HG02642 (cell line): ENCODE results near the gene STIM2.
"Not testable (repeated sequence)": the region's sequence is repeated elsewhere in the genome, so short reads cannot be mapped to it uniquely, and the experiment has no call there.

Experiments used
- ATAC-seq: cut with Tn5 transposase; IDR thresholded peaks from one replicate; pipeline ENCODE4 v1.9.1; 2021; ENCODE audit warnings: mild to moderate bottlenecking; ENCODE audit not compliant: unreplicated experiment, poor library complexity

Gene STIM2

GRCh38 chr4:26894881-26895280, 34.2 kb downstream of the STIM2 start:
- not testable (repeated sequence) for ATAC-seq

GRCh38 chr4:26896636-26897035, 36.0 kb downstream of the STIM2 start:
- ATAC-seq = no peak

- ATAC-seq = no peak
Observed at GRCh38 chr4:26899991-26900390, 39.4 kb downstream of the STIM2 start.

GRCh38 chr4:26900765-26901164, 40.1 kb downstream of the STIM2 start:
- no peak for ATAC-seq

DNA sequence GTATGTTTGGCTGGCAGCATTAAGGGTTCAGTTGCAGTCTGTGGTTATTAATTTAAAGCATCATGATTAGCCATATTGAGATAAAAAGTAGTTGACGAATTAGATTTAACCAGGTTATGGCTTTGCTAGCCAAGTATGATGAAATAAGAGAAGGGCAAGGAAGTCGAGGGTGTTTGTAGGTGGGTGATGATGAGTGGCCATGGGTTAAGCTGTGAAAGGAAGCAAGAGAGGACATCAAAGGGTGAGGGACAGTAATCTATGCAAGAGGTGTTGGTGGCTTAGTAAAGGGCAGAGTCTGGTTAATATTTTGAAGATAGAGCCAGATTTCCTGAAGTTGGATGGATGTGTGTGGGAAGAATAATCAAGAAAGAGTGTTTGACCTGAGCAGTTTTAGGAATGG, 44.5 kb downstream of the STIM2 start:
- no peak for ATAC-seq

GRCh38 chr4:26907731-26908599, 47.3 kb downstream of the STIM2 start:
- ATAC-seq = no peak

- ATAC-seq = no peak
Observed at GRCh38 chr4:26909369-26909768, 48.7 kb downstream of the STIM2 start.

DNA sequence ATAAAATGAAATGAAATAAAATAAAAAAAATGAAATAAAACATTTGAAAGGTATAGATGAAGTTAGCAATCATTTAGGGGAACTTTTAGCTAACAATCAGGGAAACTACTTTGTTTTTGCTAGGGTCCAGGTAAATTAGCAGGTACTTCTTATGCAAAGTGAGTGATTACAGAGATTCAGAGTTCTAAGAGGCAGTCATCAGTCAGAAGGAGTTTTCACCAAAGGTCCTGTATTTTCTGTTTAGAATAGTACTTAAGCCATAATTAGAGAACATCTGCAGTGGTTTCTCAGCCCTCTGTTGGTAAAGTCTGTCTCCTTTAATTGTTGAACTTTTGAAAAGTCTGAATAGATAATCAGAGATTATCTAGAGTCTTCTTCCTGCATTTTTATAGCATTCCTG, 50.6 kb downstream of the STIM2 start:
- ATAC-seq = no peak

GRCh38 chr4:26912069-26912468, 51.4 kb downstream of the STIM2 start:
- ATAC-seq = no peak

DNA sequence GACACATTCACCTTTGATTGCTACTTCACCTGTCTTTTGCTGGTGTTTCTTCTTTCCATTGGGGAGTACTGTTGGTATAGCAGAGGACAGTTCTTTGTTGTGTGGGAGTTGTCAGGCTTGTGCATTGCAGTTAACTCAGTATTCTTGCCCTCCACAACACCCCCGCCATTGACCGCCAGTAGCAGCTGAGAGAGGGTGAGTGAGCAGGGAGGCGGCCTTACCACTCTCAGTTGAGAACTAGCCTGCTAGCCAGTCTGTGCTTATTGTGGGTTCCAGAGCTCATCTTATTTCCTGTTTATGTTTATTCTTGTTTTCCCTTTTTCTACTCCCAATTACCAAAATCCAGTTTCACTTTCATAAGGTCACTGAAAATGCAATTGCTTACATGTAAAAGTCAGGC, 52.2 kb downstream of the STIM2 start:
- peak; percentile 57 for ATAC-seq

DNA sequence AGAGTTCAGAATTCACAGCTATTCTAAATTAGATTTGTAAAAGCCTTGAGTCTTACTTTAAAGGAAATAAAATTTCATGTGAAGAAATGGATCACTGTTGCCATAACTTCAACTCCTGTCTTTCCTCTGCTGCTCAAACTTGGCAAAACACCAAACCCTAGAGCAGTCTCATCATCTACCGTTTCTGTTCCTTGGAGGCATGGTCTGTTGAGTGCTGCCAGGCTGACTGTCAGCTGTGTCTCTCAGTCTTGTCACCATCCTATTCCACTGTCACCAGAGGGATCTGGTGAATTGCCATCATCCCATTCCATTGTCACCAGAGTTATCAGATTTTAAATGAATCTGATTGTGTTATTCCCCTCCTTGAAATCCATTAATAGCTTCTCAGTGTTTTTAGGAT, 55.6 kb downstream of the STIM2 start:
- ATAC-seq = no peak

GRCh38 chr4:26930964-26931363, 70.3 kb downstream of the STIM2 start:
- ATAC-seq = no peak

DNA sequence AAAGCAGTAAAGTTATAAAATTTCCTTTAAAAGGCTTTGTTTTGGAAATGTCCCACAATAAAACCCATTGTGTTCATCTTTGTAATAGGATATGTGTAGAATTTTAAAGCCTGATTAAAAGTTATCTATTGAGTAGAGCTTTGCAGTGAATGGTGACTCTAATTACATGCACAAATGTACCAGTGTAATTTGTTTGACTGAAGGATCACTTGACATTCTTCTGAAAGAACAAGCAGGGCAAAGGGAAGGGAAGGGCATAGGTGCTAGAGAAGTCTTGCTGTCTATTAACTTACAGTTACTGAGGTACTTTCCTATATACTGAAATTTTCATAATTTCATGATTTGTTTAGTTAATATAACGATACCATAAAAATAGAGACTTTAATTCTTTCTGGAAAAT, 70.8 kb downstream of the STIM2 start:
- ATAC-seq = no peak

DNA sequence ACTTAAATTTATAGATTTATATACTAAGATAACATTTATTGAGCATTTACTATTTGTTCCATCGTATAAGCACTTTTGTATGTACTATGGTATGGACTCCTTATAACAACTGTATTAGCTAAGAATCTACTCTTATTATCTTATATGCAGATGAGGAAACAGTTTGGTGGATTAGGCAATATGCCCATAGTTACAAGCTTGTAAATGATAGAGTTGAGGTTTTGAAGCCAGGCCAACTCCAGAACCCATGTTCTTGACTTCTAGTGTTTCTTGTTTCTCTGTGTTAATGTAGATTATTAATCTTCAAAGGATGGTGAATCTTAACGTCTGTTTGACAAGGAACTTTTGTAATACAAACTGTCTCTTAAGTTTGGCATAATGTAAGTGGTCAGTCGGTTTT, 71.3 kb downstream of the STIM2 start:
- ATAC-seq = no peak

DNA sequence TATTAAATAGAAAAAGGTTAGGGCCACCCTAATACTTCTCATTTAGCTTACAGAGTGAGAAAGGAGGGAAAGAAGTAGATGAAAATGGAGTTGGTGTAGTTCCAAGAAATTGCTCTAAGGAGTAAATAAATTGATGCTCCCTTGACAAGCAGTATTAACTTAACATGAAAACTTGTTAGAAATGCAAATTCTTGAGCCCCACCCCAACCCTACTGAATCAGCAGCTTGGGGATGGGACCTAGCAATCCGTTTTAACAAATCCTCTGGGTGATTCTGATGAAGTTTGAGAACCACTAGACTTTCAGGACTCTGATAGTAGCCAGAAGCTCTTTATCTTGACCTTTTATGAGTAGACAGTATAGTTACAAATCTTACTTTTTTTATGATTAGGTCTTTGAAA, 74.8 kb downstream of the STIM2 start:
- ATAC-seq = no peak

GRCh38 chr4:26936284-26937065, 75.8 kb downstream of the STIM2 start:
- no peak for ATAC-seq

DNA sequence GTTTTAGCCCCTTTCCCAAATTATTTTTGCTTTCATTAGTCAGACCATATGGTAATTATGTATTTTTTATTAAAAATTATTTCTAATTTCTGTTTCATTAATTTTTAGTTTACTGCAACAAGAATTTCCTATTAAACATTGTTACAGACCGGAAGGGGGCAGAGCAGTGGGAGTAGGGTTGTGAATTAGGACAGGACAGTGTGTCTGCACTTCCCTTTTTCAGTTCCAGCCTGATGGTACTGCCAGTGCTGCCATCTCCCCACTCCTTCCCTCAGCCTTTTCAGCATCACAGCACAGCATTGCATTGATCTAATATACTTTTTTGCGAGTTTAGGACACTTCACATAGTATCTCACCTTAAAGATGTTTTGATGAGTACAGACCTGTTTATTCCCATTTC, 76.5 kb downstream of the STIM2 start:
- peak; percentile 72 for ATAC-seq

DNA sequence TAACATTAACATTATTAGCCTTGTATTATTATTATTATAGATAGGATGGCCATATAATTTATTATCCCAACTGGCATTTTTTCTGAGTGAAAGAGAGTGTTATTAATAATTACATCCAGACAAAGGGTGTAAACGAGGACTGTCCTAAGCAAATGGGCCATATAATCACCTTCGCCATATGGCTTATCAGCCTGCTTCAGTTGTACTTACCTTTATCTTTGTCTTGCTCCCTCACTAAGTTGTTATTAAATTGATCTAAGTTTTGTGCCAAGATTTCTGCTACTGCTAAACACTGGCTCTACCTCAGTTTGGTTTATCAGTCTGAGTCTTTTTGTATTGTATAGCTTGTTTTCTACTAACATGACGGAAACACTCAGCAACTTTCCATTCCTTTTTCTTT, 76.9 kb downstream of the STIM2 start:
- ATAC-seq = no peak

GRCh38 chr4:26938516-26938915, 77.9 kb downstream of the STIM2 start:
- no peak for ATAC-seq

GRCh38 chr4:26941951-26942350, 81.3 kb downstream of the STIM2 start:
- no peak for ATAC-seq

- no peak for ATAC-seq
Observed at GRCh38 chr4:26942871-26943270, 82.2 kb downstream of the STIM2 start.

DNA sequence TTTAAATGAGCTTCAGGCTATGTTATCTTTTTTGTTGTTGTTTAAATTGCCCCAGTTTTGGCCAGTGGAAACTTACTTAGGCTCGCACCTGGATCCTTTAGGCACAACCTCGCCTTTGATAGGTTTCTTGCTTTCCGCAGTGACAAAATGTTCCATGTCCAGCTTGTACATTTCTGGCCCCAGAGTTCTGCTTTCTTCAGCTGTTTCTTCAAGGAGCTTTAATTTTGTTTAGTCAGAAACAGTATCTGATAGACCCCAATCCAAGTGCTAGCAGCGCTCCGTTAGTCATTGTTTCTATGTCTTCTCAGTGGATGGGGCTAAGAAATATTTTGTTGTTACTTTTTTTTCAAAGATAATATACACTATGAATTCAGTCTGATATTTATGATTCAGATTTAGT, 82.8 kb downstream of the STIM2 start:
- ATAC-seq = no peak
